HG02588 (cell line): ENCODE data around the gene PBX4.

Experiments used
- ATAC-seq: cut with Tn5 transposase; IDR thresholded peaks from one replicate; pipeline ENCODE4 v1.9.1; 2021; ENCODE audit warnings: mild to moderate bottlenecking, moderate library complexity; ENCODE audit not compliant: unreplicated experiment

The PBX4 gene

DNA sequence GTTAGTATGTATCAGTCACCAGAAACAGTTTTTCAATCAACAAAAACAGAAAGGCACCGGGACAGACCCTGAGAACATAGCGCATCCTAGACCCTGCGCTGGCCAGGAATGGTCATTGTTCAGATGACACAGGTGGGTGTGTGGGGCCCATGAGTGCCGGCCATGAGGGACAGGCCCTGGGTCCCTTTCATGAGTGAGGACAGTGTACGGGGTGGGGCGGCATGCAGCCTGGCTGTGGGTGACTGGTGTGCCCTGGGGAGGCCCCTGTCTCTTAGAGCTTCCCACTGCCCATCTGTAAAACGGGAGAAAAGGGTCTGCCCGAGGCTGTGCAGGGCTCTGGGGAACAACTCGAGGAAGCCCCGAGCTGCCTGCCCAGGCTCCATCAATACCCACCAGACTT is 25.8 kb downstream of the PBX4 start:
- no peak for ATAC-seq

DNA sequence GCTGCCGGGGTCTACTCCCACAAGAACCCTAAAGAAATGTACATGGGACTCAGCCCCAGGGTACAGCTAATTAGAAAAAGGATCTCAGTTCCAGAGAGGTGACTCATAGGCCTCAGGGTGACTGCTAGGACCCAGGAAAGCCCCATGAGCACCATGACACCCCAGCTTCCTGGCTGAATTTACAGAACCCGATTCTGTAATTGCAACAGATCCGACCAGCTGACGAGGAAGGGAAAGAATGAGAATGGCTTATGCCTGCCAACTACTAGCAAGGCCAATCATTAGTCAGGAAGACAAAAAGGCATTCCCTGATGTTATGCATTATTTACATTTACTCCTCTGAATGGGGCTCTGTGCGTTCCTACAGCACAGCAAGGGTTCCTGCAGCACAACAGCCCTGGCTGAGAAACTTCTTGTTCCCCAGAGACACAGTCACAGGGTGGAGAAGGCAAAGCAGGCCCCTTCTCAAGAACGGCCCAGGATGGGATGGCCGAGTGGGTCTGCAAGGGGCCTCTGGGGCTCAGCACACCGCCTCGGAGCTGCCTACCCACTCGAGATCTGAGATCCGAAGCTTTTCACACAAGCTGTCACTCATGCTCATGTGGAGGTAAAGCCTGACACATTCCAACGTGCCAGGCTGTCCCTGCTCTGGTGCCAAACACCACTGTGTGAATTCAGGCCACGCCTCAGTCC is 27.2 kb downstream of the PBX4 start:
- no peak for ATAC-seq

DNA sequence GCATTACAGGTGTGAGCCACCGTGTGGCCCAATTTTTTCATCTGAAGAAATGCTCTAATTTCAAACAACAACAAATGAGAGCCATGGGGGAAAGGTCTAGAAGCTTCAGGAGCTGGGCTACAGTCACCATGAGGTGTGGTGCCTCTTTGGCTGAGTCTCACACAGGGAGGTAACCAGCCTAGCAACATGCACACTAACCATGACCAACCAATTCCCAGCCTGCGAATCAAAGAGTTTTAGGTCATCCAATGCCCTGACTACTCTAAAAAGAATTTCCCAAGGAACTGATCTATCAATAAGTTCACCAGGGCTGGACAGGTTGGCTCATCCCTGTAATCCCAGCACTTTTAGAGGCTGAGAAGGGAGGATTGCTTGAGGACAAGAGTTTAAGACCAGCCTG is 29.9 kb downstream of the PBX4 start:
- no peak for ATAC-seq

DNA sequence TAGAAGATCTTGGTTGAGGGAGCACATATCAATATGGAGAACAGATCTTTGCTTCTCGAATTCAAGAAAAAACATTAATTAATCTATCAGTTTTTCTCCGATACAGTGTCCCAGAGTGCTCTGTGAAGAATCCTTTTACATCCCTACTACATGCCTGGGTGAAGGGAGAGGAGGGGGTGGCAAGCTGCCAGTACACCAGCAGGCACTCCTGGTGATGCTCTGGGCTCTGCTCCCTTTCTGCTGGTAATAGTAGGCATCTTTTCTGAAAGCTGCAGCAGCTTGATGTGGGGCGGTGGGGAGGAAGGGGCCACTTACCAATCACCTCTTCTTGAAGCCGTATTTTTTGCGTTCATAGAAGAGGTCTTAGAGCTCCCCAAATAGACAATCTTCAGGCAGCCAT is 30.7 kb downstream of the PBX4 start:
- no peak for ATAC-seq

DNA sequence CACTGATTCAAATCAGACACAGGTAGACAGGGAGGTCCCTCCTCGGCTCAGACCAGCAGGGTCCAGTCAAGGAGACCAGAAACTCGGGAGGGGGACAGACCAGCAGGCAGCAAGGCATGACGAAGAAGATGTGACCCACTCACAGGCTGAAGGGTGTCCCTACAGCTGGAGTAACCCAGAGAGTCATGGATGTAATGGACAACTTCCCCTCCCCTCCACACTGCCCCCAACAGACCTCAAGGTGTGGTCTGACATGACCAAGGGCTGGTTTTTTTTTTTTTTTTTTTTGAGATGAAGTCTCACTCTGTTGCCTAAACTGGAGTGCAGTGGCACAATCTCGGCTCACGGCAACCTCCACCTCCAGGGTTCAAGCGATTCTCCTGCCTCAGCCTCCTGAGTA is 34.1 kb downstream of the PBX4 start:
- no peak for ATAC-seq

DNA sequence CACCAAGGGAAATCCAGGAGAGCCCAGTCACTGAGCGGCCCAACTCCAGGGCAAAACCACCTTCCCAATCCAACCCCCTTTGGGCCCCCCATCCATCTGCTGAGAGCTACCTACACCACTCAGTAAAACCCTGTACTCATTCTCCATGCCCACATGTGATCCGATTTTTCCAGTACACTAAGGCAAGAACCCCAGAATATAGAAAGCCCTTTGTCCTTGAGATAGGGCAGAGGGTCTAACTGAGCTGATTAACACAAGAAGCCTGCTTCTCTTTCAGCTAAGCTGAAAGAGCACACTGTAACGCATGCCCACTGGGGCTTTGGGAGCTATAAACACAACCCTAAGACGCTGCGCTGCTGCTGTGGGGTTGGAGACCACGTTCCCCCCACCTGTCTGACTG is 36.0 kb downstream of the PBX4 start:
- no peak for ATAC-seq

DNA sequence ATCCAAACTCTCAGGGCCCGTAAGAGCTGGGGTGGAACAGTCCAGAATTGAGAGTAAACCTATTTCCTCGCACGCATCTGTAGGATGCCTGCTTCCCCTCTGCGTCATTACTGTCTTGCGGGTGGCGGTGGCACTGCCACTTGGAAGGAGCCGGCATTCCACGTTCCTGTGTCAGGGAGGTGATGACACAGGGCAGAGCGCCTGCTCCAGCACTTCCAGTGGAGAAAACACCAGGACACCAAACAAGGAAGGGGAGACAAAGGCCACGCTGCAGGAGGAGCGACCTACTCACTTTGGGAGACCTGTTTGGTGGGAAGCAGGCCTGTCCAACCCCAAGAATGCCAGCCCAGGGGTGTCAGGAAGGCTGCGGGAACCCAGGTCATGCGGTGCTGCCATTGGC is 37.1 kb downstream of the PBX4 start:
- no peak for ATAC-seq

DNA sequence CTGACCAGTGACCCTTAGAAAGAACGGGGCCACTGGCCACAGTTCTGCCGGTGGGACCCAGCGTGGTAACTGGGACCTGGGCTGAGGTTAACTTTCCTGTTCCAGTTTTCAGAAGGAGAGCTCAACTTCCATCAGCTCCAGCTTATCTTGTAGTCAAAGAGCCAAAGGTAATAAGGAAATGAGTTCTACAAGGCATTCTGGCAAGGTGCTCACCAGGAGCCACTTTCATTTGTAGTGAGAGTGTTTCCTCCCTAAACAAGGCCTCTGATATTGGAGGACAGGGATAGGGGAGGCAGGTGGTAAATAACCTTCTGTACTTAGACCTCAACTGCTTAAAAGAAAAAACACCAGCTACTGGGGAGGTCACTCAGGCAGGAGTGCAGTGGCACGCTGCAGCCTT is 38.1 kb downstream of the PBX4 start:
- ATAC-seq, result no peak

DNA sequence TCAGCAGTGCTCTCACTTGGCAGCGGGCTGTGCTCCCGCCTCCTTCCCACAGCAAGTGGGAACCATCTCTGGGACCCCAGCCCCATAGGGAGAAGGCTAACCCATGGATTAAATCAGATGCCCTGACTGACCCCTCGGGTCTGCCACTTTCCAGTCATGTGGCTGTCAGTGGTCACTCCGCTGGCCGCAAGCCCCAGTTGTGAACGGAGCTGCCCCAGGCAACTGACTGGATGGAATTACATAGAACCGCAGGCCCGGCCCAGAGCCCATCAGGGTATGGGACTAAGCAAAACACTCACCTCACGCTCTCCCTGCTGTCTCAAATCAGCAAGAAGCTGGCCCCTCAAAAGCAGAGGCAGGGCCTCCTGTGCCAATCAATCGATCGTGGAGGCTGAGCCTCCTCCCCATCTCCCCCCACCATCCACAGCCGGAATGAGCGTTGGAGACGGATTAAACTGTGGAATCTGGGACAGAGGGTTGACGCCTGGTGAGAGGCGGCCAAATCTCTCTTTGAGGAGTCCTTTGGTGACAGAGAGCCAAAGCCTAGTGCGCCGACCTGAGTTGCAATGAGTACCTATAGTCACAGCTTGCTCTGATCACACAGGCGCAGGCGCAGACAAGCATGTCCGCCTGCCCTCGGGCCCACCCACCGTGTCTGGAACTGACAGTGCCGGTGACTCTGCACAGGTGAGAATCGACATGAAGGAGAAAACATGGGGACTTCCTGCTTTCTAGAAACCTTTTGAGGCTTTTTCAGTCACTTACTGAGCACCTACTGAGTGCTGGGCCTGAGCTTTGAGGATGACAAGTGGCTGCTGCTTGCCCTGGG is 38.7 kb downstream of the PBX4 start:
- no peak for ATAC-seq

DNA sequence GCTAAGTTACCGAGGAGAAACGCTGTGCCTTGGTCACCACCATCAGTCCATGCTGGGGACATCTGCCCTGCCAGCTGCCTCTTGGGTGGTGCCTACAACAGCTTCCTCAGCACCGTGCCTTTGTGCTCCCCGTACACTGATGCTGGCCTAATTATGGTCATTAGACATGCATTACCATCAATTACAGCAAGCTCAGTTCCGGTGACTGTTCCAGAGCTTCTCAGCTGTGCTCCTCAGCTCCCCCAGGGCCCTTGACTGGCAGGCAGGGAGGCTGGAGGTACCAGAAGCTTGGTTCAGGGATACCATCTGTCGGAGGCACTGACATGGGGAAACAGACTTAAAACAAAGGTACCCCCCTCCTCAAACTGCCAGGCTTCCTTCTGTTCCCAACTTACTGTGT is 40.2 kb downstream of the PBX4 start:
- no peak for ATAC-seq

DNA sequence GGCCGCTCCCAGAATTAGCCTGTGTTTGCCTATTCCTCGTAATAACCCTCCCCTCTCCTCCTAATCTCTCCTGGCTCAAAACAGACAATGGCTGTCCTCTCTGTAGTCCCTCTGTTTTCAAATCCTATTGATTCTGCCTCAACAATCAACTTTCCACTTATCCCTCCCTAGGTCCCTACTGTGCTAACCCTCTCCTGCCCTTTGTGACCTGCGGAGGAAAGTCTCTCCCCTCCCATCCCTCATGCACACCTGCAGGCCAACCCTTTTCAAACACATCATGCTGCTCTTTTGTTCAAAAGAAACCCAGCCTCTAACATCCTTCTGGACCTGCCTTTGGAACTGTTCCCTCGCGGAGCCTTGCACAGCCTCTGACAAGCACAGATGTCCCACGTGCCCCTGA is 43.1 kb downstream of the PBX4 start:
- ATAC-seq, result no peak

DNA sequence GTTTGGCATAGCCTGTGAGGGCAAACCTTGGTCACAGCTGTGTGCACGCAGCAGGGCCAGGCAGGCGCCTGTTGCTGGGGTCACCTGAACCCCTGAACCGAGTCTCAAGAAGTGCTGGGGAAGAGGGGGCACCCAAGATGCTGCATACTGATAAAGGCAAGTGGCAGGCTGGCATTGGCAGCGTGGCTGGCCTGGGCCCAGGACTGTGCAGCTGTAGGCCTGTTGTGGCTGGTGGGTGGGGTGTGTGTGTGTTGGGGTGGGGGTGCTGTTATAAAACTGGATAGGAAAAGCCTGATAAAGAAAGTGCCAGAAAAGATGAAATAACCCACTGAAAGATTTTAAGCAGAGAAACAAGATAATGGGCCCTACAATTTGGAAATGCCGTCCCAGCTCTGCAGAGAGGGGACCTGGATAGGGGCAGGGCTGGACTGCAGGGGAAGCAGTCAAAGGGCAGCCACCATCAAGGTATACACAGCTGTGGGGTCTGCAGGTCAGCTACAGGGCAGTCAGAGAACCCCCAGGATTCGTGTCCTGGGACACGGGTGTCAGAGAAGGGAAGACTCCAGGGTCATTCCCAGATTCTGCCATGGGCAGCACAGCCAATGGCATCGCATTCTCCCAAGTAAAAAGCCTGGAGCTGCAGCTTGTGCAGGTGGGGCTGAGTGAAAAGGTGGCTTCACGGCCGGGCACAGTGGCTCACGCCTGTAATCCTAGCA is 47.3 kb downstream of the PBX4 start:
- no peak for ATAC-seq

DNA sequence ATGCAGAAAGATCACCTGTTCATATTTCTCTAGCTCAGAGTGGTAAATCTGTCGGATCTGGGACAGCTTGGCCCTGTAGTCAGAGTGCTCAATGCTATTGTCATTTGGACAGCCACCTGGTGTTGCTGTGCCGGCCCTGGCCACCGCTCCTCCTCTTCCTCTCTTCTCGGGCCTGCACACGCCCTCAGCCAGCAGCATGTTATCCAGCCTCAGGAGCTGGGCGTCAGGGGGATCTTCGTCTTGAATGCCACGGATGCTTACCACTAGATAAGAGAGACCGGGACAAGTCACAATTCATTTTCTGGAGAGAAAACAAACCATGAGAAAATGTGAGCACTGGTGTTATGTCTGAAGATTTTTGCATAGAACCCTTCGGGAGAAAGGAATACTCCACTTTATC is 47.9 kb downstream of the PBX4 start:
- no peak for ATAC-seq

DNA sequence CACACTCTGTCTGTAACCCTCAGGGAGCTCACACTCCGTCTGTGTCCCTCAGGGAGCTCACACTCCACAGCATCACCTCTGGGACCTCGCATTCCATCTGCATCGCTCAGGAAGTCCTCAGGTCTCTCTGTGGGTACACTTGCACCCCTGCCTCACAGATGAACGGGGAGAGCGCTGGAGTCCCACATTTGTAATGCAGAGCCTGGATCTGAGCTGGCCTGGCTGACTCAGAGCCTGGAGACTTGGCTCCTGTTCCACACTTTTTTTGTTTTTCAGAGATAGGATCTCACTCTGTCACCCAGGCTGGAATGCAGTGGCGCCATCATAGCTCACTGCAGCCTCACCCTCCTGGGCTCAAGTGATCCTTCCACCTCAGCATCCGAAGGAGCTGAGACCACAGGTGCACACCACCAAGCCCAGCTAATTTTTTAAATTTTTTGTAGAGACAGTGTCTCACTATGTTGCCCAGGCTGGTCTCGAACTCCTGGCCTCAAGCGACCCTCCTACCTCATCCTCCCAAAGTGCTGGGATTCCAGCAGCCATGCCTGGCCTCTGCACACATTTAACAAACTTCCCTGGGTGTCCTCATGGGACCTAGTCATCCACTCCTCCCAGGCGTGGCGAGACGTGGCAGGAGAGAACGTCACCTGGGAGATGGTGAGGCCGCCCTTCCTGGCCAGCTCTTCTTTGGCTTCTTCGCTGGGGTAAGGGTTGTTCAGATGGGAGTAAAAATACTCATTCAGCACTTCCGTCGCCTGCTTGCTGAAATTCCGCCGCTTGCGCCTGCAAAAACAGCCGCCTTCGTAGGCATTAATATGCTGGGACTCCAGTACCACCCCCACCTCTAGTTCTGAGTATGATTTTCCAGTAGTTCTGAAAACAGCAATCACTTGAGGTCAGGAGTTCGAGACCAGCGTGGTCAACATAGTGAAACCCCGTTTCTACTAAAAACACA is 49.4 kb downstream of the PBX4 start:
- no peak for ATAC-seq

DNA sequence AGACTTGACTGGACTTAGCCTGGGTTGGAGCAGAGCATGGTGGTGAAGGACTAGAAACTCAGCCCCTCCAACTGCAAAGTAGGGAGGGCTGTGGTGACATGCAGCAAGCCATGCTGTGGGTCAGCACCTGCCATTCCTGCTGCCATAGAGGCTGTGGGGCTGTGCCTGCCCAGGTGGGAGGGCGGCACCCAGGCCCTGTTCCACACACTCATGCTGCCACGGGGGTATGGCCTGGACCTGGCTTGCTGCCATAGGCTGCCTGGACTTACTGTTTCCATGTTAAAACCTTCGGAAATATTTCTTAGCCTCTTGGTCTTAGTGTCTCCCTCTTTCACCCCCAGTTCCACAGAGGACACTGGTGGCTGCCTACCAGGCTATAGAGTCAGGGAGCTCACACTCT is 51.1 kb downstream of the PBX4 start:
- no peak for ATAC-seq

DNA sequence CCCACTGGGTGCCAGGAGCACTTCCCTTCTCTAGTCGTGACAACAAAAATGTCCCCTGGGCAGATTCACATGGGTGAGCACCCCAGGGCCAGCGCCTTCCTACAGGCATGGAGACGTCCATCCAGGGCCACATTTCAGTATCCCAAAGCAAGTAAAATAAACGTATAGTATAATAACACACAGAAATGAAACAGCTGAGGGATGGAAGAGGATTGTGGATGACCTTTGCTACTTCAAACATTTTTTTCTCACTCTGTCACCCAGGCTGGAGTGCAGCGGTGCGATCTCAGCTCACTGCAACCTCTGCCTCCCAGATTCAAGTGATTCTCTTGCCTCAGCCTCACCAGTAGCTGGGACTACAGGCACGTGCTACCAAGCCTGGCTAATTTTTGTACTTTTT is 52.2 kb downstream of the PBX4 start:
- no peak for ATAC-seq

DNA sequence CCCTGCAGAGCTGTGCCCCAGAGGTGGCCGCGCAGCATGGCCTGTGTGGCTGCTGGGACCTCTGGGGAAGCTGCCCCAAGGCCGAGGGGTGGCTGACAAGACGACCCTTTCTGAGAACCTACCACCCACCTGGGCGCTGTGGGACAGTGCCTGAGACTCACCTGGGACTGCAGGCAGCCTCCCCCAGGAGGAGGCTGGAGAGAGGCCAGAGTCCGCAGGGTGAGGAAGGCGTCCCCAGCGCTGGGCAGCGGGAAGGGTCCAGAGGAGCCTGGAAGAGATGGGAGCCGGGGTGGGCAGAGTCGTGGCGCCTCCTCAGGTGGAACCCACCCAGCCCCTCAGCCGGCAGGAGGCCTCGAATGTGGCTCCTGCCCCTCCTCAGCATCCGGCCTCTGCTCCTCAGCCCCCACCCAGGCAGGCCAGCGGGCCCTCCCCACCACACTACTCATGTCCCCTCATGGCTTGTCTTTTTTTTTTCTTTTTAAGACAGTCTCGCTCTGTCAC is 55.1 kb downstream of the PBX4 start:
- ATAC-seq, result no peak

DNA sequence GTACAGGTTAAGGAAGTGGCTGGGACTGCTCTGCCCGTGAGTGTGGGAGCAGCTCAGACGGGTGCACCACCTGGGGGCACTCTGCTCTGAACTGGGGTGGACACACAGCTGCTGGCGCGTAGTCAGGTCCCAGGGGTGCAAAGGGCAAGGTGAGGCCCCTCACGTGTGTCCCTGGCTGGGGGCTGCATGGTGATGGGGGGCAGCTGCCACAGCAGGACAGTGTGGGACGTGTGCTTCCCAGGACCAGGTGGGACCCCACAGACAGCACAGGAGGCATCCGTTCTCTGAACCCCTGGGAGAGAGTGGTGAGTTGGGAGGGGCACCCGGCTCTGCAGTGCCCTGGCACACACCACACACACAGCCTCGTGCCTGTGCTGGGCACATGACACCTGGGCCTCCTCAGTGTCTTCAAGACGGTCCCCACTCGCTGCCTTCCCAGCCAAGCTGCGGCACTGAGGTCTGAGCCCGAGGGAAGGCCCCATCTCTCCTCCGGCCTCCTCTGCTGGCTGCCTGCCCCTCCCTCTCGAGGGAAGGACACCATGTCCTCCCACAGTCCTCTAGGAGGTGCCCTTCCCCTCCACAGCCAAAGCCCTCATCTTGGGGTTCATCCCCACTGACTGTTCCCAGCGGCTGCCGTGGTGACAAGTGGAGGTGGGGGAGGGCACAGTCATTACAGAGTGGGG is 55.7 kb downstream of the PBX4 start:
- no peak for ATAC-seq

DNA sequence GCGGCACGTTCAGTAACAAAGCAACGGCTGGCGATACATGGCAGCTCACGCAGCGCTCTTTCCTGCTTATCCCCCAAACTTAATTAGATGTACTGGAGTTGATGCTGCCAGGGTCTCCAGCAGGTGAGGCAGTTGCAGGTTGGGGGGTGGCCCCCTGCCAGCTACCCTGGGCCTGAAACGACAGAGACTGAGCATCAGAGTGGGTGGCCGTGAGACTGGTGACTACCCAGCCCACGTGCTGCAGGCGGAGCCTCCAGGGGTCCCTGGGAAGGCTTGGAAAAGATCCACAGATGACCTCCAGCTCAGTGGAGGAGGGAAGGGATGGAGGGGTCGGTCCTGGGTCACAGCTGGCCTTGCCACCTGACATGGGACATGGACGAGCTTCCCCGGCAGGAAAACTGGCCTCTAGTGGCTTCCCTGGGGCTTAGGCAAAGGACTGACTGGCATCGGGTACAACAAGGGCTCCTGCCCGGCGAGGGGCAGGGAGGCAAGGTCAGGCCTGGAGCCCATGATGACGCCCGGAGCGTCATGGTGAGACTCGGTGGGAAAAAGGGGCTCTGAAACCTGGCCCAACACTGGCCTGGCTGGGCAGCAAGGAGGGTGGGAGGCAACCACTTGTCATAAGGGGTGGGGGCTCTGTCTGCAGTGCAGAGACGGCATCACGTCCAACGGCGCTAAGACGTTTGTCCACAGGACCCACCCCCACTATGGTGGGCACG is 56.4 kb downstream of the PBX4 start:
- no peak for ATAC-seq
